MCF 10A (cell line): ENCODE measurements around the gene L2HGDH. TPM values are rescaled to one million over a fixed set of nuclear protein-coding genes. Genes with fewer than 3 reads are reported as not detected.

Experiments used
- BruUV-seq: library from RNA; stranded (reverse); fragments of 400-500 nt; replicated peaks from 2 replicates; lab custom pipeline; 2021; lab: Mats Ljungman, UMichigan
- CTCF ChIA-PET: fragments of 300-600 bp; sonication (Branson Sonifier 250); formaldehyde crosslinking; extraction: SDS; loops from one replicate; lab custom pipeline; 2021; ENCODE audit warnings: antibody characterized with exemption, inconsistent platforms; lab: Yijun Ruan, JAX
- POLR2A ChIA-PET: fragments of 300-600, 350-650 bp; sonication (Branson Sonifier 250); formaldehyde crosslinking; extraction: SDS; loops from one replicate; lab custom pipeline; 2020; ENCODE audit warnings: antibody characterized with exemption, inconsistent platforms; lab: Yijun Ruan, JAX
- DNase-seq: peaks from one replicate; pipeline ENCODE4 v3.0.0-alpha.2; 2018; ENCODE audit not compliant: unreplicated experiment
- H3K27ac Mint-ChIP-seq: one replicate; pipeline ENCODE4 v1.8.0; 2022; ENCODE audit warnings: mild to moderate bottlenecking, low read depth, mixed read lengths; ENCODE audit not compliant: unreplicated experiment
- H3K27me3 Mint-ChIP-seq: one replicate; pipeline ENCODE4 v1.8.0; 2022; ENCODE audit warnings: mixed read lengths; ENCODE audit not compliant: insufficient read depth, unreplicated experiment
- H3K36me3 Mint-ChIP-seq: one replicate; pipeline ENCODE4 v1.8.0; 2022; ENCODE audit warnings: mild to moderate bottlenecking, moderate library complexity, mixed read lengths; ENCODE audit not compliant: insufficient read depth, unreplicated experiment
- H3K4me1 Mint-ChIP-seq: one replicate; pipeline ENCODE4 v1.8.0; 2022; ENCODE audit warnings: mixed read lengths; ENCODE audit not compliant: insufficient read depth, unreplicated experiment
- H3K4me3 Mint-ChIP-seq: one replicate; pipeline ENCODE4 v1.8.0; 2022; ENCODE audit warnings: mild to moderate bottlenecking, moderate library complexity, mixed read lengths; ENCODE audit not compliant: unreplicated experiment
- H3K9me3 Mint-ChIP-seq: one replicate; pipeline ENCODE4 v1.8.0; 2022; ENCODE audit warnings: mixed read lengths; ENCODE audit not compliant: unreplicated experiment
- intact Hi-C: fragments of 100-400 bp; cut with micrococcal nuclease; formaldehyde crosslinking; loops from 2 replicates; pipeline ENCODE4 v1.14.1; 2022
- total RNA-seq: library from RNA; stranded (reverse); gene quantifications from 2 replicates; pipeline ENCODE4 v1.2.3, GENCODE V29; 2022
- TF ChIP-seq, protein P1 (sequence below): fragments of 200-600 bp; IDR thresholded peaks from one replicate; pipeline ENCODE4 v1.8.0; 2022; ENCODE audit warnings: antibody characterized with exemption, mild to moderate bottlenecking; ENCODE audit not compliant: unreplicated experiment

The L2HGDH gene
- total RNA-seq, 1 experiment from 2014 or later, result 7.9 TPM

DNA sequence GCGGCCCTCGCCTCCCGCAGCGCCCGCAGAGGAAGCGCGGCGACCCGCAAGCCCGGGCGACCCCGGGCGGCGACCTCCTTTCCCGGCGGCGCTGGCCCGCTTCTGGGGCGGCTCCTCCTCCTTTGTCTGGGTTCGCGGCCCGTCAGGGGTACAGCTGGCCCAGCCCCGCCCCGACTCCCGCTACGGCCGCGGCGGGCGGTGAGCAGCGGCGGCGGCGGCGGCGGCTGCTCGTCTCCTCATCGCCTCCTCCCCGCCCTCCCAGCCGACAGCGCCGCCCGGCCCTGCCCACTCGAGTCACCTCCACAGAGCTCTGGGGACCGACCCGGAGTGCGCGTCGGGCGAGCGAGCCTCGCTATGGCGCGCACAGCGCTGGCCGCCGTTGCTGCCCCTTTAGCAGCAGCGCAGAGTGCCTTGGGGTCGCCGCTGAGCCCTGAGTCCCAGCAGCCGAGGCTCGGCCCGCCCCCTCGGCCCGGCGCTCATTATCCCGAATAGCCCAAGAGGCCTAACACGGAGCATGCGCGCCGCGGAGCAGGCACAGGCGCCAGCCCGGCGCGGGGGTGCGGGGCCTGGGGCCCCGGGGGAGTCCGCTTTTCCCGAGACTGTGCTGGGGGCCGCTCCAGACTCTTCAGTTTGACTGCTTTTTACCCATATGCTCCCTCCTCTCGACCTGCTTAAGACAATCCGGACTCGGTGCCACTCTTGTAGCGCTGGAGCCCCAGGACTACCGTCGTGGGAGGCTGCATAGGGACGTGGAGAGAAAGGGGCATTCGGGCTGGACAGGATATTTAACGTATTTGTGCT, 80.4 kb downstream of the L2HGDH start, which contains the start of gene SOS2:
SOS2 (minus strand) TSS at position 104 of the 801 bp plus-strand sequence. CDS start 295 bp downstream, outside the sequence.
- intact Hi-C loops, result loop anchor here (2.0 to 5.0 kb wide), 2 partner anchors 115 to 369 kb away; partner anchors contain the start of gene VCPKMT
- POLR2A ChIA-PET, result interaction anchor here (0.6 to 2.3 kb wide), 19 partner anchors 11 to 985 kb away, joined by 3 to 19 read pairs (median 3); partner anchors contain the start of genes DMAC2L, L2HGDH, NEMF and VCPKMT
- Mint-ChIP-seq H3K36me3 (peaks cover 5% of the 10 kb centered on the region), H3K4me3 (peak within 1 kb of the TSS; percentile 84), H3K9me3 (no peaks in the 10 kb centered on the region), H3K27me3 (no peaks in the 10 kb centered on the region), H3K27ac (peak within 1 kb of the TSS; percentile 95), H3K4me1 (peaks cover 7% of the 10 kb centered on the region)
- TF ChIP-seq, protein P1, sequence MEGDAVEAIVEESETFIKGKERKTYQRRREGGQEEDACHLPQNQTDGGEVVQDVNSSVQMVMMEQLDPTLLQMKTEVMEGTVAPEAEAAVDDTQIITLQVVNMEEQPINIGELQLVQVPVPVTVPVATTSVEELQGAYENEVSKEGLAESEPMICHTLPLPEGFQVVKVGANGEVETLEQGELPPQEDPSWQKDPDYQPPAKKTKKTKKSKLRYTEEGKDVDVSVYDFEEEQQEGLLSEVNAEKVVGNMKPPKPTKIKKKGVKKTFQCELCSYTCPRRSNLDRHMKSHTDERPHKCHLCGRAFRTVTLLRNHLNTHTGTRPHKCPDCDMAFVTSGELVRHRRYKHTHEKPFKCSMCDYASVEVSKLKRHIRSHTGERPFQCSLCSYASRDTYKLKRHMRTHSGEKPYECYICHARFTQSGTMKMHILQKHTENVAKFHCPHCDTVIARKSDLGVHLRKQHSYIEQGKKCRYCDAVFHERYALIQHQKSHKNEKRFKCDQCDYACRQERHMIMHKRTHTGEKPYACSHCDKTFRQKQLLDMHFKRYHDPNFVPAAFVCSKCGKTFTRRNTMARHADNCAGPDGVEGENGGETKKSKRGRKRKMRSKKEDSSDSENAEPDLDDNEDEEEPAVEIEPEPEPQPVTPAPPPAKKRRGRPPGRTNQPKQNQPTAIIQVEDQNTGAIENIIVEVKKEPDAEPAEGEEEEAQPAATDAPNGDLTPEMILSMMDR, result no peak
- no TSS peak for BruUV-seq
- DNase-seq, result peak; percentile 83
- CTCF ChIA-PET, result interaction anchor here (0.6 kb wide), 2 partner anchors 369 to 1102 kb away, joined by 3 read pairs; no protein-coding TSS in a partner anchor

DNA sequence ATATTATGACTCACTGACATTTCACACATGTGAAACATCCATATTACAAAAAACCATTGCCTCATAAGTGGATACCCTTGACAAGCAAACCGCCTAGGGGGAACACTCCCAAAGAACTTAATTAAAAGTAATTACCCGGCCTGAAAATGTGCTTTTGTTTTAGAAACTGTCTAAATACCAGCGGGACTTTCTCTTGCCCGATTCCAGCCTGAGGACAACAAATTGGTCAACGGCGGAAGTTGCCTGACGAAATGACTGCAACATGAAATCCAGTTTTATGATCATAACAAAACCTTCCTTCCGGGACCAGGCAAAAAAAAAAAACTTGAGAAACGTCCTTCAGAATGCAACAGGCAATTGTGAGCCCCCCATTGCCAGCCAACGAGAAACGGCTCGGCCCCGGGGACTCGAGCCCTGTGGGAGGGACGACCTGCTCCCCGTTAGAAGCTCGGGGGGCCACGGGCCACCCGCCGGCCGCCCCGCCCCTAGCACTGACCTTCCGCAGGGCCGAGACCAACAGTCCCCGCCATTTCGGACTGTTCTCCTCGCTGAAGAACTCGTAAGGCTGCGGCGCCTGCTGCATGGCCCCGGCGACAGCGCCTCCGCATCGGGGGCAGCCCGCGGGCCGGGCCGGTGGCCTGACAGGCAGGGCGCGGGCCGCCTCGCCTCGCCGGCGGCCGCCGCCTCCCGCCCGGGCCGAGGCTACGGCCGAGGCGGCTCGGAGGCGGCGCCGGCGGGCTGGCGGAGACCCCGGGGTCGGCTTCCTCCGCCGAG, 81.1 kb downstream of the L2HGDH start:
- TF ChIP-seq, protein P1, result no peak
- H3K27me3 Mint-ChIP-seq, result no peaks in the 10 kb centered on the region
- peak; percentile 71 for DNase-seq
- peak overlapping the region; percentile 84 for H3K4me3 Mint-ChIP-seq
- peaks cover 10% of the 10 kb centered on the region for H3K4me1 Mint-ChIP-seq
- TSS peak; percentile 92 for BruUV-seq
- intact Hi-C loops, result loop anchor here (2.0 to 5.0 kb wide), 2 partner anchors 114 to 369 kb away; partner anchors contain the start of gene VCPKMT
- peak overlapping the region; percentile 95 for H3K27ac Mint-ChIP-seq
- POLR2A ChIA-PET, result interaction anchor here (0.6 to 2.3 kb wide), 16 partner anchors 10 to 378 kb away, joined by 3 to 19 read pairs (median 4); partner anchors contain the start of genes DMAC2L, L2HGDH, NEMF and VCPKMT
- H3K36me3 Mint-ChIP-seq, result peaks cover 5% of the 10 kb centered on the region
- H3K9me3 Mint-ChIP-seq, result no peaks in the 10 kb centered on the region
- CTCF ChIA-PET, result interaction anchor here (0.6 kb wide), 2 partner anchors 369 to 1103 kb away, joined by 3 read pairs; no protein-coding TSS in a partner anchor

DNA sequence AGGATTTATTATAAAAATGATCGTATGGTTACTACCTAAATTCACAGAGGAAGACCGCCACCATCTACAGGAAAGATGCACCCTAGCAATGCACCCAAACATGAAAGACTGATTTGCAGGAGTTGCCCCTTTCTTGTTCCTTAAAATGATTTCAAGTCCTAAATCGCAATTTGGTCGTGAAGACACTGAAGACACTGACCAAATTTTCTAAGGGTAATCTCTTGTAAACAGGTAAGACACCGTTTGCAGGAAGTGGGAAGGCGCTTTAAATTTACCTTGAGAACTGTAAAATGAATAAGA, 81.7 kb downstream of the L2HGDH start:
- CTCF ChIA-PET, result interaction anchor here (0.7 to 1.3 kb wide), 2 partner anchors 29 to 367 kb away, joined by 3 to 4 read pairs; no protein-coding TSS in a partner anchor
- no peaks in the 10 kb centered on the region for H3K9me3 Mint-ChIP-seq
- peak overlapping the region; percentile 95 for H3K27ac Mint-ChIP-seq
- peak overlapping the region; percentile 84 for H3K4me3 Mint-ChIP-seq
- H3K36me3 Mint-ChIP-seq, result peaks cover 5% of the 10 kb centered on the region
- H3K27me3 Mint-ChIP-seq, result no peaks in the 10 kb centered on the region
- H3K4me1 Mint-ChIP-seq, result peaks cover 15% of the 10 kb centered on the region
- DNase-seq, result no peak
- TF ChIP-seq, protein P1, result no peak
- POLR2A ChIA-PET, result interaction anchor here (1.0 to 2.3 kb wide), 6 partner anchors 10 to 367 kb away, joined by 3 to 8 read pairs (median 4); no protein-coding TSS in a partner anchor
- BruUV-seq, result TSS peak; percentile 52
- intact Hi-C loops, result loop anchor here (2.0 to 5.0 kb wide), 2 partner anchors 114 to 368 kb away; partner anchors contain the start of gene VCPKMT
